ENCODE results near the gene GRID2. TPM values are rescaled to one million over a fixed set of nuclear protein-coding genes. Genes with fewer than 3 reads are reported as not detected.
"Not testable (repeated sequence)": the region's sequence is repeated elsewhere in the genome, so short reads cannot be mapped to it uniquely, and the experiment has no call there.

GRID2 gene
- polyA plus RNA-seq, 1 experiment = not detected

DNA sequence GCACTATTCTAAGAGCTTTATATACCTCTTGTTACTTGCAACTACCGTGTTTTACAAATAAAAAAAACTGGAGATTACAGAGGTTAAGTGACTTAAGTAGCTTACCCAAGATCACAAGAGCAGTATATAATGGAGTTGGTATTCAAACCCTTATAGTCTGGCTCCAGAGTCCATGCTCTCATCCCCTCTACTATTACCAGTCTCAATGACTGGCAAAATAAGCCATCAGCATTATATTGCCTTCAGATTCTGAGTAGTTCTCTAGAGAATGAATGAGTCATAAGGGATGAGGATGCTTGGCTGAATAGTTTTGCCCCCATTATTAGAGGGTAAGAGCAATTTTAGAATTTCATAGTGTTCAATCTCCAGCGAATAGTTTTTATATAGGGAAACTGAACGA lies 1354.7 kb downstream of the GRID2 start:
- CTCF ChIA-PET = interaction anchor here (0.6 kb wide), 1 partner anchor 71 kb away, joined by 3 read pairs; no protein-coding TSS in a partner anchor
- POLR2A ChIA-PET = no interaction called here
- DNase-seq (ENCODE audit: low read depth) = no peak
- Histone ChIP-seq H3K4me3 (ENCODE audit: low read depth, low read length) (no peak overlapping the region), H3K27me3 (ENCODE audit: control insufficient read depth, insufficient read depth, low read length) (no peaks in the 10 kb centered on the region), H3K36me3 (ENCODE audit: control insufficient read depth, insufficient read depth, low read length) (no peaks in the 10 kb centered on the region)
- TF ChIP-seq CTCF (IDR thresholded peaks at IDR 0.05; ENCODE audit: insufficient read depth, low read depth, low read length) = no peak

- no peak for DNase-seq (ENCODE audit: low read depth)
- TF ChIP-seq CTCF (IDR thresholded peaks at IDR 0.05; ENCODE audit: insufficient read depth, low read depth, low read length) = no peak
- Histone ChIP-seq H3K36me3 (ENCODE audit: control insufficient read depth, insufficient read depth, low read length) (no peaks in the 10 kb centered on the region), H3K4me3 (ENCODE audit: low read depth, low read length) (no peak overlapping the region), H3K27me3 (ENCODE audit: control insufficient read depth, insufficient read depth, low read length) (no peaks in the 10 kb centered on the region)
- ChIA-PET POLR2A (no interaction called here), CTCF (no interaction called here)
These were observed 1355.9 kb downstream of the GRID2 start for GRCh38 chr4:93659629-93660028.

DNA sequence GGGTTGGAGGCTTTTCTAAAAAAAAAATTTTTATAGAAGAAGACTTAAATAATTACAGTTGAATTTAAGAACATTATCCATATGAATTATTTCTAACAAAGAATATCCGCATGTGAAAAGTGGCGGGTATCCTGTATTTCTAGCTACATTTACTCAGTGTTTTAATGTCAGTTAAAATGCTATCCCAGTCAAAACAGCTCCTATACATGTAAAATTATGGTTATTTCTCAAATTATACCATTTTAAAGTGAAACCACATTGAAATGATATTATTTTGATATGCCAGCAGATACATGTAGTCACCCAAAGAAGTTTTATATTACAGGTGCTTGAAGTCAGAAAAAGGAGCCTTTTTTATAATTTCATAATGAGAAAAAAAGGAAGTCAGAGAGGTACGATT lies 1356.3 kb downstream of the GRID2 start:
- CTCF ChIA-PET = no interaction called here
- no peak for DNase-seq (ENCODE audit: low read depth)
- Histone ChIP-seq H3K4me3 (ENCODE audit: low read depth, low read length) (no peak overlapping the region), H3K36me3 (ENCODE audit: control insufficient read depth, insufficient read depth, low read length) (no peaks in the 10 kb centered on the region), H3K27me3 (ENCODE audit: control insufficient read depth, insufficient read depth, low read length) (no peaks in the 10 kb centered on the region)
- POLR2A ChIA-PET = no interaction called here
- no peak for TF ChIP-seq CTCF (IDR thresholded peaks at IDR 0.05; ENCODE audit: insufficient read depth, low read depth, low read length)

- Histone ChIP-seq H3K4me3 (ENCODE audit: low read depth, low read length) (no peak overlapping the region), H3K36me3 (ENCODE audit: control insufficient read depth, insufficient read depth, low read length) (no peaks in the 10 kb centered on the region), H3K27me3 (ENCODE audit: control insufficient read depth, insufficient read depth, low read length) (no peaks in the 10 kb centered on the region)
- POLR2A ChIA-PET = no interaction called here
- CTCF ChIA-PET = no interaction called here
- TF ChIP-seq CTCF (IDR thresholded peaks at IDR 0.05; ENCODE audit: insufficient read depth, low read depth, low read length) = no peak
- no peak for DNase-seq (ENCODE audit: low read depth)
These were observed 1366.7 kb downstream of the GRID2 start for GRCh38 chr4:93670434-93670833.

DNA sequence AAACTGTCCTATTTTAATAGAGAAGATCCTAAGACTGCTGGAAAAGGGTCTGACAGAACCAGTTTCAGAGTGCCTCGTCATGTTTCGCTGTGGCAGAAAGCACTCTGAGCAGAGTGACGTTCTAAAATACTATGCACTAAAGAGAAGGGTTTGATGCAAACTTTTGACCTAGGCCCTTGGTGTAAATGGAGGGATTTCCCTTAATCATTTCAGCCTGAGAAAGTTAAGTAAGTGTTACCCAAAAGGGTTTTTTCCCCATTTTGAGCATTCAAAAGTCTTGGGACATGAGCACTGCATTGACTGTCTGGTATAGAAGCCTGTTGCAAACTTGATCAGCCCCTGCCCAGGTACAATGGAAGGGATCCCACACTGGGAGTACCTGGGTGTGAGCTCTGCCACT lies 1367.3 kb downstream of the GRID2 start:
- H3K4me3 ChIP-seq (ENCODE audit: low read depth, low read length) = no peak overlapping the region
- CTCF ChIA-PET = no interaction called here
- H3K27me3 ChIP-seq (ENCODE audit: control insufficient read depth, insufficient read depth, low read length) = no peaks in the 10 kb centered on the region
- no peak for DNase-seq (ENCODE audit: low read depth)
- POLR2A ChIA-PET = no interaction called here
- no peak for TF ChIP-seq CTCF (IDR thresholded peaks at IDR 0.05; ENCODE audit: insufficient read depth, low read depth, low read length)
- H3K36me3 ChIP-seq (ENCODE audit: control insufficient read depth, insufficient read depth, low read length) = no peaks in the 10 kb centered on the region

DNA sequence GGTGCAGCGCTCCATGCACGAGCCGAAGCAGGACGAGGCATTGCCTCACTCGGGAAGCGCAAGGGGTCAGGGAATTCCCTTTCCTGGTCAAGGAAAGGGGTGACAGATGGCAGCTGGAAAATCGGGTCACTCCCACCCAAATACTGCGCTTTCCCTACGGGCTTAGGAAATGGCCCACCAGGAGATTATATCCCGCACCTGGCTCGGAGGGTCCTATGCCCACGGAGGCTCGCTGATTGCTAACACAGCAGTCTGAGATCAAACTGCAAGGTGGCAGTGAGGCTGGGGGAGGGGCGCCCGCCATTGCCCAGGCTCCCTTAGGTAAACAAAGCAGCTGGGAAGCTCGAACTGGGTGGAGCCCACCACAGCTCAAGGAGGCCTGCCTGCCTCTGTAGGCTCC lies 1373.2 kb downstream of the GRID2 start:
- POLR2A ChIA-PET = not testable (repeated sequence)

More for the DNA sequence above, 1373.2 kb downstream of the GRID2 start:
- H3K4me3 ChIP-seq (ENCODE audit: low read depth, low read length); H3K27me3 ChIP-seq (ENCODE audit: control insufficient read depth, insufficient read depth, low read length); CTCF ChIA-PET; H3K36me3 ChIP-seq (ENCODE audit: control insufficient read depth, insufficient read depth, low read length); DNase-seq (ENCODE audit: low read depth): not testable (repeated sequence)

All from BJ (cell line).